SK-N-SH treated with all-trans-retinoic acid at 6 μM for 48 hours (cell line): Measurements from ENCODE around the gene URI1.
"Not testable (repeated sequence)": the region's sequence is repeated elsewhere in the genome, so short reads cannot be mapped to it uniquely, and the experiment has no call there.

Experiments used
- BACH2 ChIP-seq: fragments of 250-450 bp; sonication (Bioruptor Pico); IDR thresholded peaks from 2 replicates; pipeline ENCODE4 v1.9.0; 2021; ENCODE audit warnings: mild to moderate bottlenecking, borderline replicate concordance
- CSDC2 ChIP-seq: fragments of 250-450 bp; sonication (Bioruptor Pico); IDR thresholded peaks from 2 replicates; pipeline ENCODE4 v1.5.0; 2020; ENCODE audit warnings: mild to moderate bottlenecking, moderate library complexity
- GLIS3 ChIP-seq: fragments of 250-450 bp; sonication (Bioruptor Pico); IDR thresholded peaks from 2 replicates; pipeline ENCODE4 v1.5.0; 2020; ENCODE audit warnings: mild to moderate bottlenecking, moderate library complexity
- OSR1 ChIP-seq: fragments of 250-450 bp; sonication (Bioruptor Pico); IDR thresholded peaks from 2 replicates; pipeline ENCODE4 v1.8.0; 2022; ENCODE audit warnings: moderate library complexity, mild to moderate bottlenecking, inconsistent platforms
- SNAI2 ChIP-seq: fragments of 250-450 bp; sonication (Bioruptor Pico); IDR thresholded peaks from 2 replicates; pipeline ENCODE4 v1.5.0; 2020; ENCODE audit warnings: mild to moderate bottlenecking, moderate library complexity
- ZFP3 ChIP-seq: fragments of 250-450 bp; sonication (Bioruptor Pico); IDR thresholded peaks from 2 replicates; pipeline ENCODE4 v1.5.0; 2020; ENCODE audit warnings: mild to moderate bottlenecking, moderate library complexity
- ZFP30 ChIP-seq: fragments of 450-650 bp; formaldehyde crosslinking; IDR thresholded peaks from 2 replicates; pipeline ENCODE4 v1.5.0; 2022; ENCODE audit warnings: mild to moderate bottlenecking, moderate library complexity
- ZNF70 ChIP-seq: fragments of 450-650 bp; formaldehyde crosslinking; IDR thresholded peaks from 2 replicates; pipeline ENCODE4 v1.5.0; 2020; ENCODE audit warnings: mild to moderate bottlenecking, moderate library complexity
- ZNF8 ChIP-seq: fragments of 450-650 bp; formaldehyde crosslinking; IDR thresholded peaks from 2 replicates; pipeline ENCODE4 v1.5.0; 2020; ENCODE audit warnings: mild to moderate bottlenecking, moderate library complexity
- TF ChIP-seq, protein P1 (sequence below): fragments of 250-450 bp; sonication (Bioruptor Pico); IDR thresholded peaks from 2 replicates; pipeline ENCODE4 v1.8.0; 2020; ENCODE audit warnings: mild to moderate bottlenecking, moderate library complexity, borderline replicate concordance
- TF ChIP-seq, protein P2 (sequence below): fragments of 250-450 bp; sonication (Bioruptor Pico); IDR thresholded peaks from 2 replicates; pipeline ENCODE4 v1.5.1; 2020; ENCODE audit warnings: low read depth, mild to moderate bottlenecking, moderate library complexity
- TF ChIP-seq, protein P3 (sequence below): fragments of 250-450 bp; sonication (Bioruptor Pico); IDR thresholded peaks from 2 replicates; pipeline ENCODE4 v1.5.1; 2021; ENCODE audit warnings: mild to moderate bottlenecking, moderate library complexity
- TF ChIP-seq, protein P4 (sequence below): fragments of 250-450 bp; sonication (Bioruptor Pico); IDR thresholded peaks from 2 replicates; pipeline ENCODE4 v1.8.0; 2021; ENCODE audit warnings: low read depth, mild to moderate bottlenecking, moderate library complexity, borderline replicate concordance

DNA sequence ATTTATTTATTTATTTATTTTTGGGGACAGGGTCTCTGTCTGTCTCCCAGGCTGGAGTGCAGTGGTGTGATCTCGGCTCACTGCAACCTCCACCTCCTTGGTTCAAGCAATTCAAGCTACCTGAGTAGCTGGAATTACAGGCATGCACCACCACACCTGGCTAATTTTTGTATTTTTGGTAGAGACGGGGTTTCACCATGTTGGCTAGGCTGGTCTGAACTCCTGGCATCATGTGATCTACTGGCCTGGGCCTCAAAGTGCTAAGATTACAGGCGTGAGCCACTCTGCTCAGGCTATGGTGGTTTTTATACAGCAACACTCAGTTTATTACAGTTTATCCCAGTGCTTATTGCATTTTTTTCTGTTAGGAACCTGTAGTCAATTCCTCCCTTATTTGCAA, 24.1 kb downstream of the URI1 start:
- not testable (repeated sequence) for TF ChIP-seq CSDC2 (CRISPR knock-in tag); ZNF8 (CRISPR knock-in tag); OSR1 (CRISPR knock-in tag); BACH2; ZFP3 (CRISPR knock-in tag); SNAI2; ZNF70 (CRISPR knock-in tag); GLIS3 (CRISPR knock-in tag); ZFP30 (CRISPR knock-in tag)
- TF ChIP-seq, protein P1, sequence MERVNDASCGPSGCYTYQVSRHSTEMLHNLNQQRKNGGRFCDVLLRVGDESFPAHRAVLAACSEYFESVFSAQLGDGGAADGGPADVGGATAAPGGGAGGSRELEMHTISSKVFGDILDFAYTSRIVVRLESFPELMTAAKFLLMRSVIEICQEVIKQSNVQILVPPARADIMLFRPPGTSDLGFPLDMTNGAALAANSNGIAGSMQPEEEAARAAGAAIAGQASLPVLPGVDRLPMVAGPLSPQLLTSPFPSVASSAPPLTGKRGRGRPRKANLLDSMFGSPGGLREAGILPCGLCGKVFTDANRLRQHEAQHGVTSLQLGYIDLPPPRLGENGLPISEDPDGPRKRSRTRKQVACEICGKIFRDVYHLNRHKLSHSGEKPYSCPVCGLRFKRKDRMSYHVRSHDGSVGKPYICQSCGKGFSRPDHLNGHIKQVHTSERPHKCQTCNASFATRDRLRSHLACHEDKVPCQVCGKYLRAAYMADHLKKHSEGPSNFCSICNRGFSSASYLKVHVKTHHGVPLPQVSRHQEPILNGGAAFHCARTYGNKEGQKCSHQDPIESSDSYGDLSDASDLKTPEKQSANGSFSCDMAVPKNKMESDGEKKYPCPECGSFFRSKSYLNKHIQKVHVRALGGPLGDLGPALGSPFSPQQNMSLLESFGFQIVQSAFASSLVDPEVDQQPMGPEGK (CRISPR knock-in tag): not testable (repeated sequence)
- TF ChIP-seq, protein P2, sequence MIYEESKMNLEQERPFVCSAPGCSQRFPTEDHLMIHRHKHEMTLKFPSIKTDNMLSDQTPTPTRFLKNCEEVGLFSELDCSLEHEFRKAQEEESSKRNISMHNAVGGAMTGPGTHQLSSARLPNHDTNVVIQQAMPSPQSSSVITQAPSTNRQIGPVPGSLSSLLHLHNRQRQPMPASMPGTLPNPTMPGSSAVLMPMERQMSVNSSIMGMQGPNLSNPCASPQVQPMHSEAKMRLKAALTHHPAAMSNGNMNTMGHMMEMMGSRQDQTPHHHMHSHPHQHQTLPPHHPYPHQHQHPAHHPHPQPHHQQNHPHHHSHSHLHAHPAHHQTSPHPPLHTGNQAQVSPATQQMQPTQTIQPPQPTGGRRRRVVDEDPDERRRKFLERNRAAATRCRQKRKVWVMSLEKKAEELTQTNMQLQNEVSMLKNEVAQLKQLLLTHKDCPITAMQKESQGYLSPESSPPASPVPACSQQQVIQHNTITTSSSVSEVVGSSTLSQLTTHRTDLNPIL (CRISPR knock-in tag): not testable (repeated sequence)
- TF ChIP-seq, protein P3, sequence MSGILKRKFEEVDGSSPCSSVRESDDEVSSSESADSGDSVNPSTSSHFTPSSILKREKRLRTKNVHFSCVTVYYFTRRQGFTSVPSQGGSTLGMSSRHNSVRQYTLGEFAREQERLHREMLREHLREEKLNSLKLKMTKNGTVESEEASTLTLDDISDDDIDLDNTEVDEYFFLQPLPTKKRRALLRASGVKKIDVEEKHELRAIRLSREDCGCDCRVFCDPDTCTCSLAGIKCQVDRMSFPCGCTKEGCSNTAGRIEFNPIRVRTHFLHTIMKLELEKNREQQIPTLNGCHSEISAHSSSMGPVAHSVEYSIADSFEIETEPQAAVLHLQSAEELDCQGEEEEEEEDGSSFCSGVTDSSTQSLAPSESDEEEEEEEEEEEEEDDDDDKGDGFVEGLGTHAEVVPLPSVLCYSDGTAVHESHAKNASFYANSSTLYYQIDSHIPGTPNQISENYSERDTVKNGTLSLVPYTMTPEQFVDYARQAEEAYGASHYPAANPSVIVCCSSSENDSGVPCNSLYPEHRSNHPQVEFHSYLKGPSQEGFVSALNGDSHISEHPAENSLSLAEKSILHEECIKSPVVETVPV: not testable (repeated sequence)
- TF ChIP-seq, protein P4, sequence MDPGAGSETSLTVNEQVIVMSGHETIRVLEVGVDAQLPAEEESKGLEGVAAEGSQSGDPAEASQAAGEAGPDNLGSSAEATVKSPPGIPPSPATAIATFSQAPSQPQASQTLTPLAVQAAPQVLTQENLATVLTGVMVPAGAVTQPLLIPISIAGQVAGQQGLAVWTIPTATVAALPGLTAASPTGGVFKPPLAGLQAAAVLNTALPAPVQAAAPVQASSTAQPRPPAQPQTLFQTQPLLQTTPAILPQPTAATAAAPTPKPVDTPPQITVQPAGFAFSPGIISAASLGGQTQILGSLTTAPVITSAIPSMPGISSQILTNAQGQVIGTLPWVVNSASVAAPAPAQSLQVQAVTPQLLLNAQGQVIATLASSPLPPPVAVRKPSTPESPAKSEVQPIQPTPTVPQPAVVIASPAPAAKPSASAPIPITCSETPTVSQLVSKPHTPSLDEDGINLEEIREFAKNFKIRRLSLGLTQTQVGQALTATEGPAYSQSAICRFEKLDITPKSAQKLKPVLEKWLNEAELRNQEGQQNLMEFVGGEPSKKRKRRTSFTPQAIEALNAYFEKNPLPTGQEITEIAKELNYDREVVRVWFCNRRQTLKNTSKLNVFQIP (CRISPR knock-in tag): not testable (repeated sequence)
